HEK293 (cell line): ENCODE measurements around the gene ARHGAP45.

Experiments
- CTCF ChIA-PET: fragments of 350-600 bp; formaldehyde crosslinking; extraction: SDS; loops from one replicate; lab custom pipeline; 2021; ENCODE audit warnings: antibody characterized with exemption; lab: Yijun Ruan, JAX
- POLR2A ChIA-PET: fragments of 300-600 bp; formaldehyde crosslinking; extraction: SDS; loops from one replicate; lab custom pipeline; 2020; ENCODE audit warnings: antibody characterized with exemption, inconsistent platforms; lab: Yijun Ruan, JAX
- H3K27ac ChIP-seq: fragments of 200-500 bp; sonication (Bioruptor generic); 2 replicates; pipeline ENCODE4 v1.5.1; 2014; ENCODE audit warnings: low read depth, low read length, control low read depth, inconsistent platforms; ENCODE audit errors: extremely low read depth
- H3K36me3 ChIP-seq, 2 experiments: fragments of 200-500 bp in 1 of 2; sonication (Bioruptor generic) in 1 of 2; 1 replicate in 1 of 2; 2 replicates in 1 of 2; pipeline ENCODE4 v1.5.1; 2014 to 2017; ENCODE audit warnings: inconsistent platforms in 2 of 2, low read length in 2 of 2; ENCODE audit not compliant: control insufficient read depth in 2 of 2, insufficient read depth in 1 of 2
- H3K4me1 ChIP-seq: fragments of 200-500 bp; sonication (Bioruptor generic); 2 replicates; pipeline ENCODE4 v1.5.1; 2014; ENCODE audit warnings: mild to moderate bottlenecking, low read length, inconsistent platforms; ENCODE audit not compliant: control insufficient read depth, insufficient read depth
- H3K4me3 ChIP-seq: 2 replicates; pipeline ENCODE4 v1.5.1; 2011; ENCODE audit warnings: low read depth, mild to moderate bottlenecking, control low read depth, low read length, moderate library complexity
- H3K9me3 ChIP-seq: fragments of 200-500 bp; sonication (Bioruptor generic); 2 replicates; pipeline ENCODE4 v1.5.1; 2014; ENCODE audit warnings: low read depth, low read length, inconsistent platforms; ENCODE audit not compliant: control insufficient read depth, insufficient read depth
- EGR2 ChIP-seq: fragments of 450-650 bp; formaldehyde crosslinking; IDR thresholded peaks from 2 replicates; pipeline ENCODE4 v1.5.1; 2016; ENCODE audit warnings: low read depth, missing biosample characterization, missing genetic modification characterization
- GLI4 ChIP-seq: fragments of 450-650 bp; formaldehyde crosslinking; IDR thresholded peaks from 2 replicates; pipeline ENCODE4 v1.5.1; 2016; ENCODE audit warnings: missing biosample characterization, missing genetic modification characterization
- GLIS2 ChIP-seq: fragments of 450-650 bp; formaldehyde crosslinking; IDR thresholded peaks from 2 replicates; pipeline ENCODE4 v1.5.1; 2016; ENCODE audit warnings: missing biosample characterization, missing genetic modification characterization
- KLF10 ChIP-seq: fragments of 450-650 bp; IDR thresholded peaks from 2 replicates; pipeline ENCODE4 v1.5.1; 2018; ENCODE audit warnings: missing biosample characterization, mild to moderate bottlenecking, missing genetic modification characterization
- MEIS1 ChIP-seq: sonication (generic); formaldehyde crosslinking; IDR thresholded peaks from 2 replicates; pipeline ENCODE4 v1.8.1; 2022; ENCODE audit warnings: missing genetic modification reagents, mild to moderate bottlenecking, borderline replicate concordance
- SCRT1 ChIP-seq: fragments of 450-650 bp; formaldehyde crosslinking; IDR thresholded peaks from 2 replicates; pipeline ENCODE4 v1.5.1; 2016; ENCODE audit warnings: missing biosample characterization, missing genetic modification characterization, borderline replicate concordance
- SP2 ChIP-seq: fragments of 450-650 bp; formaldehyde crosslinking; IDR thresholded peaks from 2 replicates; pipeline ENCODE4 v1.5.1; 2016; ENCODE audit warnings: missing biosample characterization, missing genetic modification characterization
- YY2 ChIP-seq: fragments of 450-650 bp; formaldehyde crosslinking; IDR thresholded peaks from 2 replicates; pipeline ENCODE4 v1.5.1; 2016; ENCODE audit warnings: missing biosample characterization, missing genetic modification characterization
- ZBTB21 ChIP-seq: fragments of 450-650 bp; formaldehyde crosslinking; IDR thresholded peaks from 2 replicates; pipeline ENCODE4 v1.5.1; 2017; ENCODE audit warnings: missing biosample characterization, missing genetic modification characterization
- ZBTB7A ChIP-seq: fragments of 450-650 bp; formaldehyde crosslinking; IDR thresholded peaks from 2 replicates; pipeline ENCODE4 v1.5.1; 2016; ENCODE audit warnings: low read depth, missing biosample characterization, missing genetic modification characterization
- ZNF112 ChIP-seq: fragments of 450-650 bp; formaldehyde crosslinking; IDR thresholded peaks from 2 replicates; pipeline ENCODE4 v1.5.0; 2017; ENCODE audit warnings: missing biosample characterization, missing genetic modification characterization
- ZNF146 ChIP-seq: fragments of 450-650 bp; formaldehyde crosslinking; IDR thresholded peaks from 2 replicates; pipeline ENCODE4 v1.5.1; 2016; ENCODE audit warnings: missing biosample characterization, missing genetic modification characterization
- ZNF184 ChIP-seq: fragments of 450-650 bp; IDR thresholded peaks from 2 replicates; pipeline ENCODE4 v1.5.1; 2018; ENCODE audit warnings: missing biosample characterization, mild to moderate bottlenecking, missing genetic modification characterization
- ZNF24 ChIP-seq: fragments of 450-650 bp; formaldehyde crosslinking; IDR thresholded peaks from 2 replicates; pipeline ENCODE4 v1.5.1; 2016; ENCODE audit warnings: missing biosample characterization, missing genetic modification characterization
- ZNF341 ChIP-seq: fragments of 450-650 bp; formaldehyde crosslinking; IDR thresholded peaks from 2 replicates; pipeline ENCODE4; 2016; ENCODE audit warnings: low read depth, missing biosample characterization, missing genetic modification characterization
- ZNF391 ChIP-seq: fragments of 450-650 bp; formaldehyde crosslinking; IDR thresholded peaks from 2 replicates; pipeline ENCODE4 v1.5.1; 2016; ENCODE audit warnings: low read depth, missing biosample characterization, missing genetic modification characterization, borderline replicate concordance
- ZNF423 ChIP-seq: fragments of 450-650 bp; formaldehyde crosslinking; IDR thresholded peaks from 2 replicates; pipeline ENCODE4 v1.5.1; 2016; ENCODE audit warnings: missing biosample characterization, missing genetic modification characterization
- ZNF548 ChIP-seq: fragments of 450-650 bp; formaldehyde crosslinking; IDR thresholded peaks from 2 replicates; pipeline ENCODE4 v1.5.1; 2016; ENCODE audit warnings: missing biosample characterization, missing genetic modification characterization
- ZNF585B ChIP-seq: fragments of 450-650 bp; formaldehyde crosslinking; IDR thresholded peaks from 2 replicates; pipeline ENCODE4 v1.5.1; 2016; ENCODE audit warnings: missing biosample characterization, missing genetic modification characterization
- ZNF600 ChIP-seq: fragments of 450-650 bp; formaldehyde crosslinking; IDR thresholded peaks from 2 replicates; pipeline ENCODE4 v1.5.1; 2016; ENCODE audit warnings: missing biosample characterization, missing genetic modification characterization
- ZNF621 ChIP-seq: fragments of 450-650 bp; formaldehyde crosslinking; IDR thresholded peaks from 2 replicates; pipeline ENCODE4 v1.5.1; 2017; ENCODE audit warnings: missing biosample characterization, missing genetic modification characterization
- ZNF777 ChIP-seq: fragments of 450-650 bp; formaldehyde crosslinking; IDR thresholded peaks from 2 replicates; pipeline ENCODE4 v1.5.1; 2017; ENCODE audit warnings: missing biosample characterization, missing genetic modification characterization, borderline replicate concordance
- ZSCAN16 ChIP-seq: fragments of 450-650 bp; formaldehyde crosslinking; IDR thresholded peaks from 2 replicates; pipeline ENCODE4 v1.5.1; 2016; ENCODE audit warnings: missing biosample characterization, missing genetic modification characterization
- TF ChIP-seq, protein P1 (sequence below): IDR thresholded peaks from 2 replicates; pipeline ENCODE4 v1.6.1; 2011; ENCODE audit warnings: mild to moderate bottlenecking, low read depth, low read length, borderline replicate concordance

Gene ARHGAP45

DNA sequence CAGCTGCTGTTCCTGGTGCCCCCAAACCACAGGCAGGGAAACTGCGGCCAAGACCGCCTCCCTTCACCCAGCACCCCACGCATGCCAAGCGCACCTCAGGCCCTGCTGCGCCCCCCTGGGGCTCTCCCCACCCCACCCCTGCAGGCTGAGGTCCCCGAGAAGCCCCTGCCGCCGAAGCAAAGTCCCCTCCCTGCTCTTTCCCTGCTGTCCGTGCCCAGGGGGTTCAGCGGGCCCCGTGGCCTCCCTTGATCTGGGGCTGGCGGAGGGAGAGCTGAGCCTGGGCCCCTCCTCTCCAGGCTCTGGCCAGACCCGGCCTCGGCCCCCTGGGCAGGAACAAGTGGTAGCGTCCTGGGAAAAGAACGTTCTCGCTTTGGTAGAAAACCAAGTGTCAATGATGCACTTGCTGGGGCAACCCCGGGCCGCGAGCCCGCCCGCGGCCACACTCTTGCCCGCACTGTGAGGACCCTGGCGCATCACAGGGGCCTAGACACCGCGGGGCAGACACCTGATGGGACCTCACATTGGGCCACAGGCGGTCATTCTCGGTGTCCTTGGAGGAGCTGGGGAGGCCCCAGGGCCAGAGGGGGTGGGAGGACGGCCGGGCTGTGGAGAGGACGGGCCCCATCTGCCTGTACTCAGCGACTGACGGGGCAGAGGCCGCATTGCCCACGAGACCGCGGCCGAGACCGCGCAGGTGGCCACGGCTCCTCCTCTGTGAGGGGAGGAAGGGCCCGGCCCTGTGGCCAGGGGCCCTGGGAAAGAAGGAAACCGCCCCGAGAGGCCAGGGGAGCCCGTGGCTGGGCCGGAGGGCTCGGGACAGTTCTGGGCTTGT lies 65.8 kb downstream of the ARHGAP45 start:
- TF ChIP-seq KLF10 (tag by site-specific recombination) (no peak), MEIS1 (no peak), YY2 (tag by site-specific recombination) (no peak), EGR2 (tag by site-specific recombination) (no peak), ZNF391 (tag by site-specific recombination) (no peak), GLIS2 (no peak), GLI4 (no peak), ZNF548 (tag by site-specific recombination) (no peak), ZNF112 (tag by site-specific recombination) (no peak), ZNF621 (no peak), ZNF585B (tag by site-specific recombination) (no peak), ZBTB7A (tag by site-specific recombination) (no peak)
- H3K36me3 ChIP-seq, result peaks cover 0 to 11% of the 10 kb centered on the region in 2 experiments; a peak in 2 of 3 replicates
- peak overlapping the region; percentile 26 for H3K4me3 ChIP-seq
- no peak overlapping the region for H3K27ac ChIP-seq
- CTCF ChIA-PET, result interaction anchor here (0.6 to 0.8 kb wide), 2 partner anchors 19 to 20 kb away, joined by 3 to 4 read pairs; no protein-coding TSS in a partner anchor
- H3K9me3 ChIP-seq, result no peaks in the 10 kb centered on the region
- 0 out of 2 replicates have a peak, but pooled peaks cover 2% of the 10 kb centered on the region for H3K4me1 ChIP-seq
- POLR2A ChIA-PET, result no interaction called here

DNA sequence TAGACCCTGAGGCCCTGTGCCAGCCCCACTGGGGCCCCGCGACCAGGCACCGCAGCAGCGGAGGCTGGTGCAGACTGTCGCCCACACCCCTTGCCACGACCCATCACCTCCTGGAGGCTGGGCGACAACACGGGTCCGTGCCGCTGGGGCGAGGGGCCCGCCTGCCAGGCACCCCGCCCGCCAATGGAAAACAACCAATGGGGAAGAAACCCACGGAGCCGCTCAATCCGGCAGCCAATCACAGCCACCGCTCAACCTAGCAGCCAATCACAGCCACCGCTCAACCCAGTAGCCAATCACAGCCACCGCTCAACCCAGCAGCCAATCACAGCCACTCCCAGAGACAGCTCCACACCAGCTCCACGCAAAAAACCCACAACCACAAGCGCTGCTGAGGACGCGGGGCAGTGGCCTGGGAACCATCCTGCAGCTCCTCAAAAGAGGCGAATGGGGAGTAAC lies 66.5 kb downstream of the ARHGAP45 start:
- Histone ChIP-seq H3K27ac (no peak overlapping the region), H3K4me3 (no peak overlapping the region), H3K9me3 (no peaks in the 10 kb centered on the region), H3K4me1 (0 out of 2 replicates have a peak, but pooled peaks cover 2% of the 10 kb centered on the region), H3K36me3 (peaks cover 0 to 11% of the 10 kb centered on the region in 2 experiments; a peak in 2 of 3 replicates)
- ChIA-PET CTCF (interaction anchor here (0.8 kb wide), 1 partner anchor 20 kb away, joined by 3 read pairs; no protein-coding TSS in a partner anchor), POLR2A (no interaction called here)
- peak; percentile 76 for TF ChIP-seq SP2 (tag by site-specific recombination)
- TF ChIP-seq, protein P1, sequence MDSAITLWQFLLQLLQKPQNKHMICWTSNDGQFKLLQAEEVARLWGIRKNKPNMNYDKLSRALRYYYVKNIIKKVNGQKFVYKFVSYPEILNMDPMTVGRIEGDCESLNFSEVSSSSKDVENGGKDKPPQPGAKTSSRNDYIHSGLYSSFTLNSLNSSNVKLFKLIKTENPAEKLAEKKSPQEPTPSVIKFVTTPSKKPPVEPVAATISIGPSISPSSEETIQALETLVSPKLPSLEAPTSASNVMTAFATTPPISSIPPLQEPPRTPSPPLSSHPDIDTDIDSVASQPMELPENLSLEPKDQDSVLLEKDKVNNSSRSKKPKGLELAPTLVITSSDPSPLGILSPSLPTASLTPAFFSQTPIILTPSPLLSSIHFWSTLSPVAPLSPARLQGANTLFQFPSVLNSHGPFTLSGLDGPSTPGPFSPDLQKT, result no peak

DNA sequence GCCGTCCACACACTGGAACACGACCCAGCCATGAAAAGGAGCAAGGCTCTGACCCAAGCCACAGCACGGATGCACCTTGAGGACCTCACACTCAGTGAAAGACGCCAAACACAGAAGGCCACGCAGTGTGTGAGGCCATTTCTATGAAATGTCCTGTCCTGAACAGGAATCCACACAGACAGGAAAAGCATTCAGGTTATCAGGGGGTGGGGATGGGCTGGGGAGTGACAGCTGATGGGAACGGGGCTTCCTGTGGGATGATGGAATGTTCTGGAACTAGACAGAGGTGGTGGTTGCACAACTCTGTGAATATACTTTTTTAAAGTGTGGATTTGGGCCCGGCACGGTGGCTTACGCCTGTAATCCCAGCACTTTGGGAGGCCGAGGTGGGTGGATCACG lies 67.5 kb downstream of the ARHGAP45 start:
- TF ChIP-seq ZNF423 (tag by site-specific recombination) (no peak), ZNF600 (tag by site-specific recombination) (peak; percentile 35; the same call in 1 of the 2 replicates), ZNF146 (tag by site-specific recombination) (peak; percentile 32; the same call in 1 of the 2 replicates)
- Histone ChIP-seq H3K9me3 (no peaks in the 10 kb centered on the region), H3K27ac (no peak overlapping the region), H3K4me3 (no peak overlapping the region), H3K36me3 (peaks cover 0 to 11% of the 10 kb centered on the region in 2 experiments; a peak in 2 of 3 replicates), H3K4me1 (0 out of 2 replicates have a peak, but pooled peaks cover 2% of the 10 kb centered on the region)
- ChIA-PET CTCF (interaction anchor here (1.0 kb wide), 1 partner anchor 21 kb away, joined by 4 read pairs; no protein-coding TSS in a partner anchor), POLR2A (no interaction called here)

DNA sequence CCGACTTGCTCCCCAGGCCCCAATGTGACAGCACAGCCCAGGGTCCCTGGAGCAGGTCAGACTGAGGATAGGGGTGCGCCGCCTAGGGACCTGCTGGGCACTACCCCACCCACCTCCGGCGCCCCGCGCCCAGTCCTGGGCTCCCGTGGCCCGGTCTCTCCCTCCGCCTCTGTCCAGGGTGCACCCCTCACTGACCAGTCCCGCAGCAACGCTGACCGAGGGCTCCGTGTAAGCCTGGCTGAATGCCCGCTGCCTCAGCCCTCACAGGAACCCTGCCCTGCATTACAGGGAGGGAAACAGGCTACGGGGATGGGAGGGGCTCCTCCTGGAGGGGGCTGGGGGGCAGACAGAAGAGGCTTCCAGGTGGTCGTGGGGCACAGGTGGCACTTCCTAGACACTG lies 68.5 kb downstream of the ARHGAP45 start:
- peaks cover 0 to 11% of the 10 kb centered on the region in 2 experiments; a peak in 2 of 3 replicates for H3K36me3 ChIP-seq
- TF ChIP-seq ZSCAN16 (tag by site-specific recombination) (no peak), ZNF24 (tag by site-specific recombination) (no peak), ZNF184 (no peak), ZNF777 (no peak), MEIS1 (no peak), KLF10 (tag by site-specific recombination) (no peak), ZBTB21 (tag by site-specific recombination) (no peak), ZNF341 (tag by site-specific recombination) (no peak), SCRT1 (tag by site-specific recombination) (no peak)
- ChIA-PET CTCF (interaction anchor here (1.0 kb wide), 1 partner anchor 22 kb away, joined by 4 read pairs; no protein-coding TSS in a partner anchor), POLR2A (interaction anchor here (0.7 kb wide), 1 partner anchor 40 kb away, joined by 3 read pairs; no protein-coding TSS in a partner anchor)
- no peak overlapping the region for H3K4me3 ChIP-seq
- 0 out of 2 replicates have a peak, but pooled peaks cover 2% of the 10 kb centered on the region for H3K4me1 ChIP-seq
- no peaks in the 10 kb centered on the region for H3K9me3 ChIP-seq
- H3K27ac ChIP-seq, result no peak overlapping the region
